Measurements from ENCODE around the gene XXYLT1.

GRCh38 chr3:195194559-195195206 is 76.3 kb downstream of the XXYLT1 start:
- TF ChIP-seq ZNF8 (CRISPR knock-in tag; IDR thresholded peaks at IDR 0.05) = no peak
- TF ChIP-seq, protein P1, sequence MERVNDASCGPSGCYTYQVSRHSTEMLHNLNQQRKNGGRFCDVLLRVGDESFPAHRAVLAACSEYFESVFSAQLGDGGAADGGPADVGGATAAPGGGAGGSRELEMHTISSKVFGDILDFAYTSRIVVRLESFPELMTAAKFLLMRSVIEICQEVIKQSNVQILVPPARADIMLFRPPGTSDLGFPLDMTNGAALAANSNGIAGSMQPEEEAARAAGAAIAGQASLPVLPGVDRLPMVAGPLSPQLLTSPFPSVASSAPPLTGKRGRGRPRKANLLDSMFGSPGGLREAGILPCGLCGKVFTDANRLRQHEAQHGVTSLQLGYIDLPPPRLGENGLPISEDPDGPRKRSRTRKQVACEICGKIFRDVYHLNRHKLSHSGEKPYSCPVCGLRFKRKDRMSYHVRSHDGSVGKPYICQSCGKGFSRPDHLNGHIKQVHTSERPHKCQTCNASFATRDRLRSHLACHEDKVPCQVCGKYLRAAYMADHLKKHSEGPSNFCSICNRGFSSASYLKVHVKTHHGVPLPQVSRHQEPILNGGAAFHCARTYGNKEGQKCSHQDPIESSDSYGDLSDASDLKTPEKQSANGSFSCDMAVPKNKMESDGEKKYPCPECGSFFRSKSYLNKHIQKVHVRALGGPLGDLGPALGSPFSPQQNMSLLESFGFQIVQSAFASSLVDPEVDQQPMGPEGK (CRISPR knock-in tag; IDR thresholded peaks at IDR 0.05; ENCODE audit: borderline replicate concordance) = no peak
